Measurements from ENCODE around the gene SETD6.

SETD6 gene

DNA sequence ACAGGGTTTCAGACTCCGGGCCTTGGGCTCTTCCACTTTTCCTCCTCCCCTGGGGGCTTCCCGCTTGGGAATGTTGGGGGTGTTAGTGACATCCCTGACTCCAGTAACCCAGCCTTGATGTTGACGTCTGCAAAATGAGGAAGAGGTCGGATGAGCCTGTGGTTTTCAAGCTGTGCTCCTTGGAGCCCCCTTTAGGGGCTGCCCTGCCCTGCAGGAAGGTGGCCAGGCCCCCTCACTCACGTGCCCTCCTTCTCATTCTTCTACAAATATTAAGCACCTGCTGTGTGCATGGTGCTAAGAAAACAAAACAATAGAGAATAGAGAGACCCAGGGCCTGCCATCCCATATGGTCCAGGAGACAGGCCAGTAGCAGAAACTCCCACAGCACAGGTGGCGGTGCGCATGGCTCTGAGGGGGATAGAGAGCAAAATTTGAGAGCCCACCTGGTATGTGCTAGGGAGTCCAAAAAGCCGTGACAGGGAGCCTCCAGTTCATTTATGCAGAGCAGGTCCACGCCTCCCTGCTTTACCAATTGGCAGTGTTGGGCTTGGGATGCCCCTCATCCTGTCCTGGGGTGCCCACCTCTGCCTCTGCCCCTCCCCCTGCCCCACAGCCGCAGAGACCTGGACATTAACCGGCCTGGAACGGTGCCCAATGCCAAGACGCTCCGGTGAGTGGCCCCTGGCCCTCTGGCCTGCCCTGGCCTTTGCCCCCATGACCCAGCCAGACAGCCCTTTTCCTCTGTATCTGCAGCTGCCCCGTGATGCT lies 7.9 kb upstream of the SETD6 start:
- ChIA-PET POLR2A (ENCODE audit: low non-redundant PET) (no interaction called here), CTCF (interaction anchor here (0.6 kb wide), 1 partner anchor 203 kb away, joined by 3 read pairs; no protein-coding TSS in a partner anchor)
- DNase-seq (ENCODE audit: low spot score), result no peak
- TF ChIP-seq, protein P1, sequence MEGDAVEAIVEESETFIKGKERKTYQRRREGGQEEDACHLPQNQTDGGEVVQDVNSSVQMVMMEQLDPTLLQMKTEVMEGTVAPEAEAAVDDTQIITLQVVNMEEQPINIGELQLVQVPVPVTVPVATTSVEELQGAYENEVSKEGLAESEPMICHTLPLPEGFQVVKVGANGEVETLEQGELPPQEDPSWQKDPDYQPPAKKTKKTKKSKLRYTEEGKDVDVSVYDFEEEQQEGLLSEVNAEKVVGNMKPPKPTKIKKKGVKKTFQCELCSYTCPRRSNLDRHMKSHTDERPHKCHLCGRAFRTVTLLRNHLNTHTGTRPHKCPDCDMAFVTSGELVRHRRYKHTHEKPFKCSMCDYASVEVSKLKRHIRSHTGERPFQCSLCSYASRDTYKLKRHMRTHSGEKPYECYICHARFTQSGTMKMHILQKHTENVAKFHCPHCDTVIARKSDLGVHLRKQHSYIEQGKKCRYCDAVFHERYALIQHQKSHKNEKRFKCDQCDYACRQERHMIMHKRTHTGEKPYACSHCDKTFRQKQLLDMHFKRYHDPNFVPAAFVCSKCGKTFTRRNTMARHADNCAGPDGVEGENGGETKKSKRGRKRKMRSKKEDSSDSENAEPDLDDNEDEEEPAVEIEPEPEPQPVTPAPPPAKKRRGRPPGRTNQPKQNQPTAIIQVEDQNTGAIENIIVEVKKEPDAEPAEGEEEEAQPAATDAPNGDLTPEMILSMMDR (conservative IDR thresholded peaks at IDR 0.05; ENCODE audit: low read depth), result no peak
- H3K27ac ChIP-seq, result no peak overlapping the region

DNA sequence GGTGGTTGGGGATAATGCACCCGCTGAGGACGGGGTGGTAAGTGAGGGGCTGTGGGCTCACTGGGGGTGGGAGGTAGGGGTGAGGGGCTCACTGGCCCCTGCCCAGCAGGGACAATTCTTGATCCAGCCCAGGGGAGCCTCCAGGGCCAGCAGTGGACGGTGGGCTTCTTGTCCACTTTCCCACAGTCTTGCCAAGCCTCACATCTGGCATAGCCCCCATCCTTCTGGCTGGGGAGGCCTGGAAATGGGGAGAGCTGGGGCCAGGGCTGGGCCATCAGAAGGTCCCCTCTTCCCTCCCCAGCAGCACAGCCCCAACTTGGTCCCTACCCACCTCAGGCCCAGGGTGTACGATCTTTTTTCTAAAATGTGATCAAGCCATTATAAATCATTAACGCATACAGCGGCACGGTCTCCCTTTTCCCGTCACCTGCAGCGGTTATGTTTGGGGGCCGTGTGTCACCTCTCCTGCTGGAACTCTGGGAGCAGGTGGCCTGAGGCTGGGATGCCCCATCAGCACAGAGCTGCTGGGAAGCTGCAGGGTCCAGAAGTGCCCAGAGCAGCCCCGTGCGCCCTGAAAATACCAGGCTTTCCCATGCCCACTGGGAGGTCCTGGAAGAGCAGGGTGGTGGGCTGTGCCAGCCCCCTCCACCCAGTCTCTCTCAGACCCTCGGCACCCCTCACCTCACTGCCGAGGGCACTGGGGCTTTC lies 7.2 kb upstream of the SETD6 start:
- TF ChIP-seq, protein P1 (conservative IDR thresholded peaks at IDR 0.05; ENCODE audit: low read depth), result no peak
- no peak for DNase-seq (ENCODE audit: low spot score)
- ChIA-PET POLR2A (ENCODE audit: low non-redundant PET) (no interaction called here), CTCF (no interaction called here)
- H3K27ac ChIP-seq, result no peak overlapping the region

DNA sequence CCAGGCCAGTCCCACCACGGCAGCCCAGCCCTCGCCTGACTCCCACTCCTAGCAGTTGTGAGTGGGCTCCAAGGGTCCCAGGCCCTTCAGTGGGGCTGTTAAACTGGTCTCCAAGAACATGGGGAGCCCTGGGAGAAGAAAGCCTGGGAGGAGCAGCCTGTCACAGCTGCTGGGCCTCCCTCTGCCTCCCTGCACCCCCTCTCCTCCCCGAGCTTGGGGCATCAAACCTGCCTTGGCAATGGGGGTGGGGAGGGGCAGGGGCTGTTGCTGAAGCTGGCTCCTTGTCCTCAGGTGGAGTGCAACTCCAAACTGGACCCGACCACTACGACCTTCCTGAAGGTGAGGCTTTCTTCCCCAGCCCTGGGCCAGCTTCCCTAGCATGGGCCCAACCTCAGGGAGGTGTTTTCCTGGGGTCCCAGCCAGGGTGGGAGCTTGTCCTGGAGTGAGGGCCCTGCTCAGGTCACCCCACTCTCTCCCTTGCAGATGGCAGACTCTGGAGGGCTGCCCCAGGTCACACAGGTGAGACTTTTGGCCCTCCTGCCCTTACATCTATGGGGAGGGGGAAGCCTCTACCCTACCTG lies 6.6 kb upstream of the SETD6 start:
- POLR2A ChIA-PET (ENCODE audit: low non-redundant PET), result no interaction called here
- TF ChIP-seq, protein P1 (conservative IDR thresholded peaks at IDR 0.05; ENCODE audit: low read depth), result no peak
- CTCF ChIA-PET, result no interaction called here
- no peak for DNase-seq (ENCODE audit: low spot score)
- no peak overlapping the region for H3K27ac ChIP-seq

DNA sequence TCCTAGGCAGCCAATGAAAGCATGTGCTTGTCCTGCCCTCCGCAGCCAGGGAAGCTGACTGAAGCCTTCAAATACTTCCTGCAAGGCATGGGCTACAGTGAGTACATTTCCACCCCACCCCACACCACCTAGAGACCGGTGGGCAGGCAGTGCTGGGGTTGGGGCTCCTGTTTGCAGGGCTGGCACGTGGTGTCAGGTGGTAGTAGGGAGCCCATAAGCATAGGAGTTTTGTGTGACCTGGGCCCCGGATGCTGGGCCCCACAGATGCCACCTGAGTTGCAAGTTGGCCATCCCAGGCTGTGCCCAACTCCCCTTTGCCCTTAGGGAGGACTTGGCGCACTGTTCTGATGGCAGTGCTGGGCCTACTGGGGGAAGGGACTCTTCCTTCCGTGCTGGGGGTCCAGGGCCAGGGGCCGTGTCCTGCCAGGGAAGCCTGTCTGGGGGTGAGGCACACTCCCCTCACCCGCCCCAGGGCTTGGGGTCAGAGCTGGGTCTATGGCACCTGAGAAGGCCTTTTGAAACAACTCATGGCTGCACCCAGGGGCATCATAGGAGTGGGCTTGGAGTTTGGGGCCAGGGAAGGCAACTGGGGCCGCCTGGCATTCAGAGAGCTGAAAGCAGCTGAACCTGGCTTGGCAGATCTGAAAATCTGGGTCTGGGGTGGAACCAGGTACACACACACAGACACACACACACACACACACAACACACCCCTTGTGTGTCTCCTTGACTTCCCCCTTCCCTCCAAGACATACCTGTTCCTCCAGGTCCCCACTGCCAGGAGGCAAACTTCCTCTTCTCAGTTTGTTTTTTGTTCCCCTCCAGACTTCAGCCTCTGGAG lies 5.8 kb upstream of the SETD6 start:
- DNase-seq (ENCODE audit: low spot score), result no peak
- POLR2A ChIA-PET (ENCODE audit: low non-redundant PET), result no interaction called here
- TF ChIP-seq, protein P1 (conservative IDR thresholded peaks at IDR 0.05; ENCODE audit: low read depth), result no peak
- no peak overlapping the region for H3K27ac ChIP-seq
- CTCF ChIA-PET, result interaction anchor here (0.7 kb wide), 1 partner anchor 79 kb away, joined by 3 read pairs; no protein-coding TSS in a partner anchor

DNA sequence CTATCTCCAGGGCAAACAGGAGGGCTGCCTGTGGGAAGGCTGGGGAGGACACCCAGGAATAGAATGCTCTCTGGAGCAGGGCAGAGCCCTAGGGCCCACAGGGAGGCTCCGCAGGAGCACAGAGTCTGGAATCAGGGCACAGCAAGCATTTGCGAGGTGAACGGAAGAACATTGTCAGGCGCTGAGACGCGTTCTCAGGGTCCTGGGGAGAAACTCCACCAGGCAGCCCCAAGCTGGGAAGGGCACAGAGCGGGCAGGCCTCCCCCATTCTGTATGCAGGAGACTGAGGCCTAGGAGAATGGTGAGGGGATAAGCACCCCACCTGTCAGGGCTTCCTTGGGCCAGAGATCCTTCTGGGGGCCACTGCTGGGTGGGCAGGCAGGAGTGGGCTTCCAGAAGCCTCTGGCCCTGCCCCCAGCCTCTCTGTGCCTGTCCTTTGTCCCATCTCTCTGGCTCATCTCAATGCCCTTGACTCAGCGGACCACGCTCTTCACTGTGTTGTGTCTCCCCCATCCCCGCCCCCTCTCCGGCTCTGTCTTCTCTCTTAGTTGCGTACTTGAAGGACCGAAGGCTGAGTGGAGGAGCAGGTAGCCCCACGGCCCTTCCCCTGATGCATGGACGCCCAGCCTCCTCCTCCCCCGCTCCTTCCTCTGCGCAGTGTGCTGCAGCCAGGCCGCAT lies 5.1 kb upstream of the SETD6 start:
- DNase-seq (ENCODE audit: low spot score), result no peak
- POLR2A ChIA-PET (ENCODE audit: low non-redundant PET), result interaction anchor here (0.8 kb wide), 1 partner anchor 16 kb away, joined by 4 read pairs; no protein-coding TSS in a partner anchor
- TF ChIP-seq, protein P1 (conservative IDR thresholded peaks at IDR 0.05; ENCODE audit: low read depth), result no peak
- CTCF ChIA-PET, result interaction anchor here (0.7 to 1.0 kb wide), 3 partner anchors 78 to 171 kb away, joined by 3 to 4 read pairs (median 3); no protein-coding TSS in a partner anchor
- no peak overlapping the region for H3K27ac ChIP-seq

Measured in RWPE1 (cell line).